NCI-H146 treated with DMSO at 0.1 percent for 48 hours (cell line): ENCODE results near the gene PGRMC2.
"Not testable (repeated sequence)": the region's sequence is repeated elsewhere in the genome, so short reads cannot be mapped to it uniquely, and the experiment has no call there.

Source experiments
- DNase-seq: peaks from one replicate; lab custom pipeline; 2025; ENCODE audit not compliant: unreplicated experiment; lab: John Stamatoyannopoulos, UW

PGRMC2 gene

GRCh38 chr4:128268970-128269369 is 18.6 kb downstream of the PGRMC2 start:
- no peak for DNase-seq

DNA sequence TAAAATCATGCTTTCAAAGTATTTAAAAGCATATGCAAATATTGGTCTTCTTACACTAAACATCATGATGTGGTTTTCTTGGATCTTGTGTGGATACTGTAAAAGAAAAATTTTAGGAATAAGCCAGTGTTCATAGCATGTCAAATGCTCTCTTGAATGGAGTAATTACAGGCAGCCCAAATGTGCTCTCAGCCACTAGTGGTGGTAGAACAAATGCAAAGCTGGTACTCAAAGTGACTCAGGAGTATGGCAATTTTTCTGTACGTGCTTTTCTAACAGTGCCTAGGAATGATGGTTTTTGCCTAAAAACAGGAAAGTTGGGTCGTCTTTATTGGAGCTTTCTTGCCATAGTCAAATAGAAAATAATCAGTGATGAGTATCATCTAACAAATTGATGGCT is 19.9 kb downstream of the PGRMC2 start:
- no peak for DNase-seq

DNA sequence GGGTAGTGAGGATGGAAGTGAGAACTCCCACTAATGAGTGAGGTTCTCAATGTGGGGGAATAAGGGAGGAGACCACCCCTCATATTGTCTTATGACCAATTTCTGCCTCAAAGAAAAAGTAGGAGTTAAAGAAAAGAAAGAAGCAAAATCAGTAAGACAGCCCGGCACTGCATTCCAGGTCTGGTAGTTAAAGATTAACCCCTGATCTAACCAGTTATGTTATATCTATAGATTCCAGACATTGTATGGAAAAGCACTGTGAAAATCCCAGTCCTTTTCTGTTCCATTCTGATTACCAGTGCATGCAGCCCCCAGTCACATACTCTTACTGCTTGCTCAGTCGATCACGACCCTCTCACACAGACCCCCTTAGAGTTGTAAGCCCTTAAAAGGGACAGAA is 20.4 kb downstream of the PGRMC2 start:
- not testable (repeated sequence) for DNase-seq

- not testable (repeated sequence) for DNase-seq
Measured at GRCh38 chr4:128265550-128265949, 22.1 kb downstream of the PGRMC2 start.

- not testable (repeated sequence) for DNase-seq
Measured at GRCh38 chr4:128259889-128260288, 27.7 kb downstream of the PGRMC2 start.

DNA sequence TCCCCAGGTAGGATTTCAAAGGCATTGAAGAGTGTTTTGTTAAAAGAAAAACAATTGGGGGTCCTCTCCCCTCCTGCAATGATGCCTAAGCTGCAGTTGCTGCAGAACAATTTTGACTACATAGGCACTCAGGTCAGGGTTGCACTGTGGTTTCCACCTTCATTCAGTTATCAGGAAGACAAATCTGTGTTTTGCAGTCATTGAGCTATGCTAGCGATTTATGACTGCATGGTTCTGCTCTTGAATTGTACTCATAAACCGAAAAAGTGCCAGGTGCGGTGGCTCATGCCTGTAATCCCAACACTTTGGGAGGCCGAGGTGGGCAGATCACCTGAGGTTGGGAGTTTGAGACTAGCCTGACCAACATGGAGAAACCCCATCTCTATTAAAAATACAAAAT is 29.4 kb downstream of the PGRMC2 start:
- DNase-seq = not testable (repeated sequence)

GRCh38 chr4:128256539-128256938 is 31.1 kb downstream of the PGRMC2 start:
- no peak for DNase-seq

DNA sequence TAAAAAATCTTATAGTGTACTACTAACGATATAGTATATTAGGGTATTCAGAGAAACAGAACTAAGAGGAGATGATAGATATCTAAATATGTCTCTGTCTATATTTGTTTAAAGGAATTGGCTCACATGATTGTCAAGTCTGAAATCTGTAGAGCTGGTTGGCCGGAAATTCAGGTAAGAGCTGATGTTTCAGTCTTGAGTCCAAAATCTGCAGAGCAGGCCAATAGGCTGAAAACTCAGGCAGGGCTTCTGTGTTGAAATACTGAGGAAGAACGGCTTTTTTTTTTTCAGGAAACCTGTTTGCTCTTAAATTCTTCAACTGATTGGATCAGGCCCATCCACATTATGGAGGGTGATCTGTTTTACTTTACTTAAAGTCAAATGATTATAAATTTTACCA is 31.7 kb downstream of the PGRMC2 start:
- no peak for DNase-seq

GRCh38 chr4:128249787-128250668 is 37.6 kb downstream of the PGRMC2 start:
- no peak for DNase-seq

- DNase-seq = no peak
Measured at GRCh38 chr4:128247906-128248305, 39.7 kb downstream of the PGRMC2 start.

- DNase-seq = not testable (repeated sequence)
Measured at GRCh38 chr4:128245391-128245790, 42.2 kb downstream of the PGRMC2 start.

- DNase-seq = no peak
Measured at GRCh38 chr4:128244379-128244778, 43.2 kb downstream of the PGRMC2 start.

- DNase-seq = no peak
Measured at GRCh38 chr4:128242601-128243000, 45.0 kb downstream of the PGRMC2 start.

DNA sequence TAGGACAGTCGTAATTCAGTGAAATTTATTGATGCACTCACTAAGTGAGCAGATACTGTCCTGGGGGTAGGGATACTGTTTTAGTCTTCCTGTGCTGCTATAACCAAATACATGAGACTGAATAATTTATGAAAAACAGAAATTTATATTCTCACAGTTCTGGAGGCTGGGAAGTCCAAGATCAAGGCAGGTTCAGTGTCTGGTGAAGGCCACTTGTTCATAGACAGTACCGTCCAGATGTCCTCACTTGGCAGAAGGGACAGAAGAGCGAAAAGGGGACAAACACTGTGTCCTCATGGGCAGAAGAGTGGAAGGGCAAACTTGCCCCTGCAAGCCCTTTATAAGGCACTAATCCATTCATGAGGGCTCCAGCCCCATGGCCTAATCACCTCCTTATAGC is 45.6 kb downstream of the PGRMC2 start:
- no peak for DNase-seq

- DNase-seq = no peak
Measured at GRCh38 chr4:128241425-128241913, 46.1 kb downstream of the PGRMC2 start.

GRCh38 chr4:128241019-128241418 is 46.6 kb downstream of the PGRMC2 start:
- no peak for DNase-seq

- DNase-seq = no peak
Measured at GRCh38 chr4:128234836-128235235, 52.8 kb downstream of the PGRMC2 start.

DNA sequence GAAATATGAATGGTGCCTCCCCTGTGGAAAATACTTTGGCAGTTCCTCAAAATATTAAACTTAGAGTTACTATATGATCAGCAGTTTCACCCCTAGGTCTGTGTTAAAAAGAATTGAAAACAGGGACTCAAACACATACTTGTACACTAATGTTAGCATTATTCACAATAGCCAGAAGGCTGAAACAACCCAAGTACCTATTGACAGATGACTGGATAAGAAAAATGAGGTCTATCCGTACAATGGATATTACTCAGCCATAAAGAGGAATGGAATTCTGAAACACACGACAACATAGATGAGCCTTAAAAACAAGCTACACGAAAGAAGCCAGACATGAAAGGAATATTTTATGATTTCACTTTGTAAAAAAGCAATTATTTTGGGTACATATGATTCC is 54.9 kb downstream of the PGRMC2 start:
- DNase-seq = no peak

- DNase-seq = no peak
Measured at GRCh38 chr4:128228845-128229795, 58.5 kb downstream of the PGRMC2 start.

GRCh38 chr4:128227991-128228571 is 59.5 kb downstream of the PGRMC2 start:
- peak; percentile 2 for DNase-seq

DNA sequence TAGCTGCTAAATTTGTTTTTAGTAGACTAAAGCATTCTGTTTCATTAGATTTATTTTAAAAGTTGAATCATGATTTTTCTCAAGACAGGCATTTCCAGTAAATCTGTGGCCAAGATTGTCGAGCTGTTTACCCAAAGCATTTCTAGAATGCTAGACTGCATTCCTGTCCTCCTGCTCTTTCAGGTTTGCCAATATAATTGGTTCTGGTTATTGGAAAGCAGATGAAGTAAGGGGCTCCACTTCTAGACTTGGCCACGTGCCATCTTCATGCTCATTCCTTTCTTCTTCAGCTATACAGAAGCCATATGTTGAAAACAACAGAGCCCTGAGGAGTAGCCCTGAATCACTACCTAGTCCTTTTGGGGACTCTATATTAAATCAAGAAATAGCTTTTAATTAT is 62.5 kb downstream of the PGRMC2 start:
- DNase-seq = no peak
